GM18498 (cell line): ENCODE measurements around the gene TTC29.
A peak's percentile ranks its signal among the peaks of the same experiment; 100 is the strongest.

ENCODE experiments used
- ATAC-seq: cut with Tn5 transposase; IDR thresholded peaks from one replicate; pipeline ENCODE4 v1.9.1; 2021; ENCODE audit warnings: mild to moderate bottlenecking, moderate library complexity; ENCODE audit not compliant: unreplicated experiment

Gene TTC29

GRCh38 chr4:146945556-146946374 is at the start of gene TTC29:
TTC29 (minus strand) TSS chr4:146945864; CDS start chr4:146939895, 5,969 bp downstream.
- peak; percentile 100 for ATAC-seq

- ATAC-seq: no peak
Observed at GRCh38 chr4:146981651-146982050, 36.0 kb upstream of the TTC29 start.

- no peak for ATAC-seq
Observed at GRCh38 chr4:146978641-146979040, 33.0 kb upstream of the TTC29 start.

GRCh38 chr4:146976145-146976544 is 30.5 kb upstream of the TTC29 start:
- ATAC-seq: no peak

- ATAC-seq: no peak
Observed at GRCh38 chr4:146975527-146975926, 29.9 kb upstream of the TTC29 start.

GRCh38 chr4:146975036-146975435 is 29.4 kb upstream of the TTC29 start:
- no peak for ATAC-seq

GRCh38 chr4:146972036-146972435 is 26.4 kb upstream of the TTC29 start:
- ATAC-seq: no peak

GRCh38 chr4:146969126-146969525 is 23.5 kb upstream of the TTC29 start:
- ATAC-seq: no peak

GRCh38 chr4:146960634-146961033 is 15.0 kb upstream of the TTC29 start:
- peak; percentile 74 for ATAC-seq

GRCh38 chr4:146959692-146960091 is 14.0 kb upstream of the TTC29 start:
- ATAC-seq: no peak

- no peak for ATAC-seq
Observed at GRCh38 chr4:146957237-146957636, 11.6 kb upstream of the TTC29 start.

GRCh38 chr4:146952896-146953295 is 7.2 kb upstream of the TTC29 start:
- ATAC-seq: no peak

GRCh38 chr4:146949559-146949958 is 3.9 kb upstream of the TTC29 start:
- no peak for ATAC-seq

- ATAC-seq: no peak
Observed at GRCh38 chr4:146943691-146944375, 1.8 kb downstream of the TTC29 start.

- no peak for ATAC-seq
Observed at GRCh38 chr4:146932116-146932515, 13.5 kb downstream of the TTC29 start.

GRCh38 chr4:146930673-146931072 is 15.0 kb downstream of the TTC29 start:
- no peak for ATAC-seq

- no peak for ATAC-seq
Observed at GRCh38 chr4:146927695-146928094, 18.0 kb downstream of the TTC29 start.

- ATAC-seq: peak; percentile 65
Observed at GRCh38 chr4:146916479-146917076, 29.1 kb downstream of the TTC29 start.

- no peak for ATAC-seq
Observed at GRCh38 chr4:146915132-146915531, 30.5 kb downstream of the TTC29 start.

GRCh38 chr4:146900295-146900694 is 45.4 kb downstream of the TTC29 start:
- ATAC-seq: no peak

GRCh38 chr4:146890301-146890700 is 55.4 kb downstream of the TTC29 start:
- no peak for ATAC-seq

- no peak for ATAC-seq
Observed at GRCh38 chr4:146883070-146883469, 62.6 kb downstream of the TTC29 start.
